Erythroblast (primary cell): Measurements from ENCODE around the gene P2RY10.

ENCODE experiments used
- GATA1 ChIP-seq: IDR thresholded peaks from 2 replicates; pipeline ENCODE4 v1.6.1; 2011; ENCODE audit warnings: low read depth, mild to moderate bottlenecking, control low read depth, low read length, moderate library complexity
- POLR2A ChIP-seq: IDR thresholded peaks from 2 replicates; pipeline ENCODE4 v1.6.1; 2011; ENCODE audit warnings: mild to moderate bottlenecking, low read length

DNA sequence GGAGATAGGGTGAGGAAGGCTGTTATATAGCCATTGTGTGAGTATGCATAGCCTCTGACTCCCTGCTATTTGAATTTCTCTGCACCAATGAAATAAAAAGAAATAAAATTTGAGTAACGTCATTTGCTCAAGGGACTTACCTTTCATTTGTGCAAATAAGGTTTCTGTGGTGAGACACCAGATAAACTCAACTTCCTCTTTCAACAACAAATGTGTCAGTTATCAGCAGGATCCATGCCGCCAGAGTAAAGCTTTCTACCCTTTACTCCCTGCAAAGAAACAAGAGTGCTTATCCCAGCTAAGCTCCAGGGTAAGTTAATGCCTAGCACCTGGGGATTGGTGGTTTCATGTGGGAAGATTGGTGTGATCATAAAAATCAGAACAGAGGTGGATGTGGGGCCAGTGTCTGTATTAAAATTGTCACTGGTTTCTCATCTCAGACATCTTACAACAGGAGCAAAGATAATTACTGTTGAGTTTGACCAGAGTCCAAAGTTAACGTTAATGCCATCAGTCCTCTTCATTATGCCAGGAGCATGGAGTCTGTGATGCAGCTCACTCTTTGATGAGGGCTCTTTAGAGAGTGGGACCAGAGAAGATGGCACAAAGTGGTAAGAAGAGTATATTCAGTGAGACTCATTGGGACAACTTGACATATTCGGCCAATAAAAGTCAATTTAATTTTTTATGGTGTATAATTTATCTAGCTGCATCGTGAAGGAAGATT is at the start of gene P2RY10:
- TF ChIP-seq POLR2A: no peak
- TF ChIP-seq GATA1: no peak
